IMR-90 (cell line): ENCODE measurements around the gene BPGM. TPM values are rescaled to one million over a fixed set of nuclear protein-coding genes. Genes with fewer than 3 reads are reported as not detected.

Experiments used
- ATAC-seq: fragments of 200-7000 bp; cut with Tn5 transposase; 2 replicates; pipeline ENCODE4 v1.9.1; 2020; ENCODE audit warnings: low read depth, mild to moderate bottlenecking, moderate library complexity
- BruUV-seq: library from RNA; stranded (reverse); fragments of 400-500 nt; replicated peaks from 2 replicates; lab custom pipeline; 2021; lab: Mats Ljungman, UMichigan
- CTCF ChIA-PET: fragments of 300-600 bp; formaldehyde crosslinking; extraction: SDS; loops from one replicate; lab custom pipeline; 2021; ENCODE audit warnings: antibody characterized with exemption; lab: Yijun Ruan, JAX
- POLR2A ChIA-PET: fragments of 300-600 bp; sonication (Branson Sonifier 250); formaldehyde crosslinking; loops from one replicate; lab custom pipeline; 2022; ENCODE audit warnings: antibody characterized with exemption; ENCODE audit not compliant: unreplicated experiment; lab: Charles Lee
- DNase-seq: peaks from one replicate; pipeline ENCODE4 v3.0.0; 2013
- H2AFZ ChIP-seq: replicated peaks from 2 replicates; pipeline ENCODE3; 2013; ENCODE audit warnings: low read length, mild to moderate bottlenecking; ENCODE audit not compliant: poor library complexity
- H2AK5ac ChIP-seq: 2 replicates; pipeline ENCODE4 v1.6.1; 2013; ENCODE audit warnings: low read depth, low read length, inconsistent platforms
- H2AK9ac ChIP-seq: replicated peaks from 2 replicates; pipeline ENCODE3; 2013; ENCODE audit warnings: mild to moderate bottlenecking, low read depth, low read length, moderate library complexity; ENCODE audit not compliant: poor library complexity
- H2BK120ac ChIP-seq: 2 replicates; pipeline ENCODE4 v1.6.1; 2013; ENCODE audit warnings: low read depth, low read length, inconsistent platforms
- H2BK15ac ChIP-seq: 3 replicates; pipeline ENCODE4 v1.6.1; 2013; ENCODE audit warnings: low read depth, low read length, inconsistent platforms
- H2BK20ac ChIP-seq: 2 replicates; pipeline ENCODE4 v1.6.1; 2013; ENCODE audit warnings: low read depth, mild to moderate bottlenecking, inconsistent platforms, low read length, moderate library complexity
- H2BK5ac ChIP-seq: 2 replicates; pipeline ENCODE4 v1.6.1; 2013; ENCODE audit warnings: mild to moderate bottlenecking, low read depth, low read length, inconsistent platforms; ENCODE audit not compliant: poor library complexity, severe bottlenecking
- H3K14ac ChIP-seq: replicated peaks from 2 replicates; pipeline ENCODE4 v1.6.1; 2013; ENCODE audit warnings: low read depth, low read length, inconsistent platforms
- H3K18ac ChIP-seq: 2 replicates; pipeline ENCODE4 v1.6.1; 2013; ENCODE audit warnings: low read depth, low read length, control low read depth
- H3K23ac ChIP-seq: 2 replicates; pipeline ENCODE4 v1.6.1; 2013; ENCODE audit warnings: low read depth, low read length, inconsistent platforms
- H3K27ac ChIP-seq: 2 replicates; pipeline ENCODE4 v1.5.1; 2013; ENCODE audit warnings: mild to moderate bottlenecking, control low read depth, low read length; ENCODE audit not compliant: insufficient read depth
- H3K27me3 ChIP-seq: 2 replicates; pipeline ENCODE4 v1.6.1; 2013; ENCODE audit warnings: low read length; ENCODE audit not compliant: control insufficient read depth, insufficient read depth
- H3K36me3 ChIP-seq: 2 replicates; pipeline ENCODE4 v1.6.1; 2013; ENCODE audit warnings: low read length, mixed read lengths; ENCODE audit not compliant: control insufficient read depth, insufficient read depth
- H3K4ac ChIP-seq: 2 replicates; pipeline ENCODE4 v1.6.1; 2013; ENCODE audit warnings: low read depth, low read length, inconsistent platforms
- H3K4me1 ChIP-seq: 2 replicates; pipeline ENCODE4 v1.6.1; 2013; ENCODE audit warnings: low read length, mixed read lengths; ENCODE audit not compliant: control insufficient read depth, insufficient read depth
- H3K4me2 ChIP-seq: 2 replicates; pipeline ENCODE4 v1.6.1; 2013; ENCODE audit warnings: low read depth, mild to moderate bottlenecking, control low read depth, low read length, moderate library complexity
- H3K4me3 ChIP-seq: 2 replicates; pipeline ENCODE4 v1.5.1; 2013; ENCODE audit warnings: low read depth, mild to moderate bottlenecking, control low read depth, low read length, moderate library complexity; ENCODE audit not compliant: insufficient read depth
- H3K56ac ChIP-seq: 2 replicates; pipeline ENCODE4 v1.6.1; 2013; ENCODE audit warnings: low read length, inconsistent platforms; ENCODE audit not compliant: insufficient read depth; ENCODE audit errors: extremely low read depth
- H3K79me1 ChIP-seq, 2 experiments: 2 replicates each; pipeline ENCODE4 v1.6.1; 2013; ENCODE audit warnings: low read length in 2 of 2, inconsistent platforms in 1 of 2, low read depth in 1 of 2
- H3K9ac ChIP-seq: 2 replicates; pipeline ENCODE4 v1.6.1; 2013; ENCODE audit warnings: low read depth, low read length, control low read depth
- H3K9me1 ChIP-seq: 2 replicates; pipeline ENCODE4 v1.6.1; 2013; ENCODE audit warnings: low read length, inconsistent platforms; ENCODE audit not compliant: insufficient read depth
- H3K9me3 ChIP-seq: 2 replicates; pipeline ENCODE4 v1.6.1; 2013; ENCODE audit warnings: low read length; ENCODE audit not compliant: control insufficient read depth, insufficient read depth
- H4K20me1 ChIP-seq: 2 replicates; pipeline ENCODE4 v1.6.1; 2013; ENCODE audit warnings: low read length, inconsistent platforms; ENCODE audit not compliant: insufficient read depth
- H4K5ac ChIP-seq: 2 replicates; pipeline ENCODE4 v1.6.1; 2013; ENCODE audit warnings: mild to moderate bottlenecking, low read depth, low read length, control low read depth
- H4K8ac ChIP-seq, 2 experiments: 2 replicates each; pipeline ENCODE4 v1.6.1; 2013; ENCODE audit warnings: low read depth in 2 of 2, low read length in 2 of 2, control low read depth in 1 of 2, inconsistent platforms in 1 of 2
- H4K91ac ChIP-seq: 2 replicates; pipeline ENCODE4 v1.6.1; 2013; ENCODE audit warnings: low read depth, low read length, inconsistent platforms; ENCODE audit not compliant: insufficient read depth
- CEBPB ChIP-seq: IDR thresholded peaks from 2 replicates; pipeline ENCODE4 v1.6.1; 2012; ENCODE audit warnings: low read depth, low read length, improper control_type of control experiment
- MAZ ChIP-seq: IDR thresholded peaks from 2 replicates; pipeline ENCODE4 v1.6.1; 2012; ENCODE audit warnings: low read depth, mild to moderate bottlenecking, low read length, improper control_type of control experiment, moderate library complexity, borderline replicate concordance
- MXI1 ChIP-seq: IDR thresholded peaks from 2 replicates; pipeline ENCODE4 v1.6.1; 2012; ENCODE audit warnings: low read depth, mild to moderate bottlenecking, low read length, moderate library complexity, borderline replicate concordance
- NFE2L2 ChIP-seq: fragments of 150-350 bp; IDR thresholded peaks from 2 replicates; pipeline ENCODE4 v1.6.1; 2016; ENCODE audit warnings: low read depth, mild to moderate bottlenecking, low read length
- POLR2A ChIP-seq: IDR thresholded peaks from 2 replicates; pipeline ENCODE4 v1.6.1; 2012; ENCODE audit warnings: mild to moderate bottlenecking, low read depth, low read length
- RCOR1 ChIP-seq: IDR thresholded peaks from 2 replicates; pipeline ENCODE4 v1.6.1; 2012; ENCODE audit warnings: mild to moderate bottlenecking, low read length, improper control_type of control experiment; ENCODE audit not compliant: insufficient replicate concordance
- WGBS, 2 experiments: methylation state at CpG; one replicate each; pipeline versions ENCODE4 v1.1.5 to v1.1.7; 2013; ENCODE audit warnings: missing lambda C conversion rate in 2 of 2; ENCODE audit not compliant: insufficient read length in 1 of 2; ENCODE audit errors: extremely low coverage in 2 of 2; 5-methylcytosine and 5-hydroxymethylcytosine counted together
- dilution Hi-C: fragments of 300-500 bp; cut with HindIII; formaldehyde crosslinking; loops from one replicate; pipeline ENCODE4 v1.14.3; 2018; ENCODE audit warnings: low sequenced_read_pairs; ENCODE audit not compliant: unreplicated experiment
- in situ Hi-C: fragments of 300-500 bp; cut with MboI; formaldehyde crosslinking; loops from 3 replicates; pipeline ENCODE4 v1.14.3; 2019; ENCODE audit warnings: low sequenced_read_pairs, inconsistent platforms, mixed read lengths
- intact Hi-C: fragments of 100-400 bp; cut with micrococcal nuclease; formaldehyde crosslinking; loops from 2 replicates; pipeline ENCODE4 v1.10.0; 2022
- polyA plus RNA-seq, 3 experiments: library from polyadenylated mRNA; depleted of rRNA; stranded (reverse); fragments of >200 nt; gene quantifications; 2 replicates each; pipeline ENCODE4 v1.2.3, GENCODE V29; 2012; ENCODE audit warnings: low replicate concordance in 1 of 3
- total RNA-seq: library from RNA; depleted of rRNA; stranded (reverse); fragments of >200 nt; gene quantifications from 2 replicates; pipeline ENCODE4 v1.2.3, GENCODE V29; 2012

BPGM gene
- total and polyA plus RNA-seq, 2 of the 4 experiments (the other 2 are of a cell fraction) = 18.8 to 20.0 TPM

DNA sequence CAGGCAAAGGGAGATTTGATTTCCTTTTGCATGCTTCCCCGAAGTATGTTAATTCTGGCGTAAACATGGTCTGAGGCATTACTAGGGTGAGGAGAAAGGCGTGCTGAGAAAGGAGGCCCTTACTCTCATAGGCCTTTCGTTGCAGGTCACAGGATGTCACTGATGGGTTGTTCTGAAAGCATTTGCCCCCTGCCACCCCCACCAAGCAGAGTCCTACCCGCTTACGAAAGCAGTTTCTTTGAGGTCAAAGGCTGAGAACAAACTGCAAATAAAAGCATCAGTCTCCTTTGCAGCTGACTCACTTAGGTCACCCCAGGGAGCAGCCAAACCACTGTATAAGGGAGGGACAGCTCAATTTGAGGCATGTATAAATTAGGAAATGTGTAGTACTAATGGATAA, 57.1 kb downstream of the BPGM start:
- Histone ChIP-seq H2AK9ac (no peak overlapping the region), H2BK15ac (peak overlapping the region; percentile 61; the same call in 1 of the 3 replicates), H3K9me1 (no peaks in the 10 kb centered on the region), H3K4me3 (no peak overlapping the region), H3K56ac (no peak overlapping the region), H4K91ac (no peak overlapping the region; the same call in 1 of the 2 replicates), H3K9ac (no peak overlapping the region), H3K36me3 (no peaks in the 10 kb centered on the region), H3K14ac (peak overlapping the region; percentile 41; the same call in 1 of the 2 replicates), H2AK5ac (no peak overlapping the region), H3K23ac (peak overlapping the region; percentile 37; the same call in 1 of the 2 replicates), H3K18ac (no peak overlapping the region), H3K79me1 (no peaks in the 10 kb centered on the region), H3K4ac (no peak overlapping the region; the same call in 1 of the 2 replicates), H2BK5ac (no peak overlapping the region), H3K4me2 (no peak overlapping the region), H2BK120ac (no peak overlapping the region; the same call in none of the 2 replicates), H3K27me3 (no peaks in the 10 kb centered on the region), H3K27ac (no peak overlapping the region), H2BK20ac (peak overlapping the region; percentile 71), H4K5ac (no peak overlapping the region), H4K8ac (no peak overlapping the region; a peak in 1 of 4 replicates), H3K9me3 (no peaks in the 10 kb centered on the region), H3K4me1 (no peaks in the 10 kb centered on the region), H2AFZ (peak overlapping the region; percentile 36), H4K20me1 (no peaks in the 10 kb centered on the region)
- WGBS, 2 experiments = no CpG with 5 or more reads among the region's 6 CpGs
- ChIA-PET CTCF (interaction anchor here (2.9 kb wide), 1 partner anchor 14 kb away, joined by 11 read pairs; no protein-coding TSS in a partner anchor), POLR2A (no interaction called here)
- ATAC-seq = no peak
- in situ Hi-C loops = no loop called here
- dilution Hi-C loops = no loop called here
- TF ChIP-seq NFE2L2 (no peak), CEBPB (no peak), MAZ (no peak), RCOR1 (no peak), MXI1 (no peak), POLR2A (no peak)
- DNase-seq = peak; percentile 58
- BruUV-seq = no TSS peak
- intact Hi-C loops = no loop called here
